Retinal pigment epithelial cell (primary cell): ENCODE results near the gene SOBP.
"Not testable (repeated sequence)": the region's sequence is repeated elsewhere in the genome, so short reads cannot be mapped to it uniquely, and the experiment has no call there.

Experiments
- DNase-seq: peaks from one replicate; pipeline ENCODE4 v3.0.0-alpha.2; 2010; ENCODE audit warnings: low read depth
- H3K4me3 ChIP-seq: 2 replicates; pipeline ENCODE4 v1.5.1; 2011; ENCODE audit warnings: mild to moderate bottlenecking, low read length, control low read depth, moderate library complexity
- CTCF ChIP-seq: conservative IDR thresholded peaks from 2 replicates; pipeline ENCODE4 v1.5.1; 2011; ENCODE audit warnings: low read depth, low read length, control low read depth, inconsistent platforms

SOBP gene

GRCh38 chr6:107470364-107470763 is 19.6 kb upstream of the SOBP start:
- H3K4me3 ChIP-seq: no peak overlapping the region
- DNase-seq: no peak
- no peak for TF ChIP-seq CTCF

GRCh38 chr6:107473660-107474059 is 16.3 kb upstream of the SOBP start:
- no peak for TF ChIP-seq CTCF
- DNase-seq: no peak
- H3K4me3 ChIP-seq: no peak overlapping the region

- H3K4me3 ChIP-seq, DNase-seq: not testable (repeated sequence)
Observed at GRCh38 chr6:107475360-107475759, 14.6 kb upstream of the SOBP start.

- H3K4me3 ChIP-seq, DNase-seq: not testable (repeated sequence)
Observed at GRCh38 chr6:107475826-107476225, 14.1 kb upstream of the SOBP start.

- H3K4me3 ChIP-seq: no peak overlapping the region
- no peak for TF ChIP-seq CTCF
- no peak for DNase-seq
Observed at GRCh38 chr6:107479089-107479690, 10.7 kb upstream of the SOBP start.

- TF ChIP-seq CTCF: no peak
- no peak for DNase-seq
- H3K4me3 ChIP-seq: no peak overlapping the region
Observed at GRCh38 chr6:107485157-107485556, 4.8 kb upstream of the SOBP start.

GRCh38 chr6:107488174-107488874 is 1.6 kb upstream of the SOBP start:
- no peak for DNase-seq
- H3K4me3 ChIP-seq: peak overlapping the region; percentile 57
- no peak for TF ChIP-seq CTCF

GRCh38 chr6:107488875-107489635 is 862 bp upstream of the SOBP start:
- no peak for DNase-seq

More at GRCh38 chr6:107488875-107489635, 862 bp upstream of the SOBP start:
- peak overlapping the region; percentile 57 for H3K4me3 ChIP-seq
- TF ChIP-seq CTCF: no peak
